Activated naive CD8-positive, alpha-beta T cell treated with anti-CD3 and anti-CD28 coated beads, Interleukin-2, amount 50 U/mL, for 24 hours (primary cell): ENCODE data around the gene PEF1.

Experiments
- ATAC-seq: fragments of 150-1000 bp; cut with Tn5 transposase; one replicate; pipeline ENCODE4 v1.10.0; 2021
- DNase-seq: peaks from one replicate; pipeline ENCODE4 v3.0.0; 2021
- H3K27ac Mint-ChIP-seq: one replicate; pipeline ENCODE4 v1.8.0; 2021; ENCODE audit warnings: mild to moderate bottlenecking, mixed read lengths
- H3K27me3 Mint-ChIP-seq: one replicate; pipeline ENCODE4 v1.8.0; 2021; ENCODE audit warnings: mixed read lengths
- H3K36me3 Mint-ChIP-seq: one replicate; pipeline ENCODE4 v1.8.0; 2021; ENCODE audit warnings: low read depth, mixed read lengths
- H3K4me1 Mint-ChIP-seq: one replicate; pipeline ENCODE4 v1.8.0; 2021; ENCODE audit warnings: mixed read lengths
- H3K4me3 Mint-ChIP-seq: one replicate; pipeline ENCODE4 v1.8.0; 2021; ENCODE audit warnings: mild to moderate bottlenecking, moderate library complexity, mixed read lengths
- H3K9me3 Mint-ChIP-seq: one replicate; pipeline ENCODE4 v1.8.0; 2021; ENCODE audit warnings: mixed read lengths

PEF1 gene, protein sequence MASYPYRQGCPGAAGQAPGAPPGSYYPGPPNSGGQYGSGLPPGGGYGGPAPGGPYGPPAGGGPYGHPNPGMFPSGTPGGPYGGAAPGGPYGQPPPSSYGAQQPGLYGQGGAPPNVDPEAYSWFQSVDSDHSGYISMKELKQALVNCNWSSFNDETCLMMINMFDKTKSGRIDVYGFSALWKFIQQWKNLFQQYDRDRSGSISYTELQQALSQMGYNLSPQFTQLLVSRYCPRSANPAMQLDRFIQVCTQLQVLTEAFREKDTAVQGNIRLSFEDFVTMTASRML

DNA sequence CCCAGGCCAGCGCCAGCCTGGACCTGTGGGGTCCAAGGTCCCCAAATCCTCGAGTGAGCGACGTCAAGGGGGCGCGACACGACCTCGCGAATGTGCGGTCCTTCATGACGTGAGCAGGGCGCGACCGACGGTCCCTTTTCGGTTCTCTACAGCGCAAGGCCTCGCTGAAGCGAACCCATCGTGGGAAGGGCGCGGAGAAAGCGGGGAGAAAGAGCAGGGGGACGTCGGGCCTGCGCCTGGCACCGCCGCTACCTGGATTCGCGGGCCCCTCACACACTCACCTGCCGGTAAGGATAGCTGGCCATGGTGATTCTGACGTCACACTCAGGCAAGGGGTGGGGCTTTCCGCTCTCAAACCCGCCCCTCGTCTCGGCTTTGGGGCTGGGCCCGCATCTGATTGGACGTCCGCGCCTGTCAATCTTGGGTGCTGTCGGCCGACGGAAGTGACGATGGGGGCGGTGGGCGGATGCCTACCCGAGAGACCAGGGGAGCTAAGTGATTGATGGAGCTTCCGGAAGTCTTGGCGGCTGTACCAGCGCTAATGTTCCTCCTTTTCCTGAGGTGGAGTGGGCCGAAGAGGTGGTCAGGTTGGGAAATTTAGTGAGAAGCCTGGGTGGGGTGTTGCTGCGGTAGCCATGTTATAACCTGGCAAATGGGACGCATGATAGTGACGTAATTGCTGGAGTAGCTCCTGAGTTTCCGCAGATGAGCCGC lies at the start of gene PEF1:
PEF1 (minus strand) TSS at position 317 of the 714 bp plus-strand sequence; CDS start at position 305, 12 bp downstream.
- peak within 1 kb of the TSS; percentile 94 for H3K4me3 Mint-ChIP-seq
- peak; percentile 99 for DNase-seq
- no peaks in the 10 kb centered on the region for H3K27me3 Mint-ChIP-seq
- H3K27ac Mint-ChIP-seq, result peak within 1 kb of the TSS; percentile 99
- H3K36me3 Mint-ChIP-seq, result no peaks in the 10 kb centered on the region
- ATAC-seq, result peak; percentile 89
- H3K4me1 Mint-ChIP-seq, result peaks cover 25% of the 10 kb centered on the region
- no peaks in the 10 kb centered on the region for H3K9me3 Mint-ChIP-seq

DNA sequence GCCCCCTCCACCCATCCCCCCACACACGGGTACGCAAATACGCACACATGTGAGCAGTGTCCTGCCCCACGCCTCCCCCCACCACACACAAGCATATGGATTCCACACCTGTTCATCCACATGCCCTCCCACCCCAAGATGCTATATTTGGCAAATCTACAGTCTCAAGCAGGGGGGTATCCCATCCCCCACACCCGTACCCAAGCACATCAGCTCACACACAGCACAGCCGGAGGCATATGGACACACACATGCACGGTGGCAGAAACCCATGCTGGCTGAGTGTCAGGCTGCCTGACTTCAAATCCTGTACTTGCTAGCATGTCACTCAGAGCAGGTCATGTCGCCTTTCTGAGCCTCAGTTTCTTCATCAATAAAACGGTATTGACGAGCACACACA lies 48.6 kb upstream of the PEF1 start:
- Mint-ChIP-seq H3K4me1 (no peaks in the 10 kb centered on the region), H3K27me3 (no peaks in the 10 kb centered on the region), H3K27ac (no peak overlapping the region), H3K4me3 (no peak overlapping the region), H3K9me3 (no peaks in the 10 kb centered on the region), H3K36me3 (no peaks in the 10 kb centered on the region)
- DNase-seq (no peak), ATAC-seq (no peak)

DNA sequence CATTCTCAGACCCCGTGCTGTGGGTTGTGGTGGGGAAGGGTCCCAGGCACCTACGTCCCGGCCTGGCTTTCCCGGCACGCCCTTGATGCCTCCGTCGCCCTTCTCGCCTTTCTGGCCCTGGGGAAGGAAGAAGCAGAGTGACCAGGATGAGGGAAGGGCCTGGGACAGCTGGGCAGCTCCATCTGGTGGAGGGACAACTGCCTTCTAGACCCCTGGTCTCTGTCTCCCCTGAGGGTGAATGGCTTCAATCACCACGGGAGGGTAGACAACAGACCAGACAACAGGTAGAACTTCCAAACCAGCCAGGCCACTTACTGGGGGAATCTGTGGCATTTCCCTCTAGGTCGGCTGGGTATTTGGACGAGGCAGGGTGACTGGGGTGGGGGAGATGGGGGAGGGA lies 47.3 kb upstream of the PEF1 start:
- no peak for ATAC-seq
- no peaks in the 10 kb centered on the region for H3K36me3 Mint-ChIP-seq
- no peaks in the 10 kb centered on the region for H3K27me3 Mint-ChIP-seq
- no peaks in the 10 kb centered on the region for H3K4me1 Mint-ChIP-seq
- no peak for DNase-seq
- no peak overlapping the region for H3K27ac Mint-ChIP-seq
- H3K9me3 Mint-ChIP-seq, result no peaks in the 10 kb centered on the region
- H3K4me3 Mint-ChIP-seq, result no peak overlapping the region

DNA sequence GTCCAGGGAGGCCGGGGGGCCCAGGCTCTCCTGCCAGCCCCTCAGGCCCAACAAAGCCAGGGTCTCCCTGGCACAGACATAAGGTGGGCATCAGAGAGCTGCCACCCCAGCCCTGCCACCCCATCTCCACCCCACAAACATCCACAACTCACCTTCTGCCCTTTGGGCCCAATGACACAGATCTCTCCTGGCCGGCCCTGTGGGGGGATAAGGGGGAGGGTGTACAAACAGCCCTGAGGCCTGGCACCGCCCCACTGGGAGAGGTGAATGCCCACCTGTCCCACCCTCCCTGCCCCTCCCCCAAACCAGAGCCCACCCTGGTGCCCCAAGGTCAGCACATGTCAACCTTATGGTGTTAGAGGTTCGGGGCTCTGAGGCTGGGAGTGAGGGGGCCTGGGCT lies 46.8 kb upstream of the PEF1 start:
- DNase-seq (no peak), ATAC-seq (no peak)
- Mint-ChIP-seq H3K27ac (no peak overlapping the region), H3K4me3 (no peak overlapping the region), H3K9me3 (no peaks in the 10 kb centered on the region), H3K4me1 (no peaks in the 10 kb centered on the region), H3K36me3 (no peaks in the 10 kb centered on the region), H3K27me3 (peaks cover 2% of the 10 kb centered on the region)

DNA sequence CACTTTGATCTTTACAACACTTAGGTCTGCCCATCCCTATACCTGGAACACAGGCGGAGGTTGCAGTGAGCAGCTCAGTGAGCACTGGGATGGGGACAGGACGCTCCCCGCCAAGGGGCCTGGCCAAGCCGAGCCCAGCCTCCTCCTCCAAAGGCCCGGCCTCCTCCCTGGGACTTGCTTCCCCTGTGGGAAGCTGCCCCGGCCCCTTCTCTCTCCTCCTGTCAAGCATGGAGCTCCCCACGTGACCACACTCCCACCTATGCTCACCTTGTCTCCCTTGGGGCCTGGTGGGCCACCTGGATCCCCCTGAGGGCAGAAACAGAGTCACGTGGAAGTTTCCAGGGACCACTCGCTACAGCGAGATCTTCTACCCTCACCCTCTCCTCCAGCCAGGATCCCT lies 46.2 kb upstream of the PEF1 start:
- DNase-seq (no peak), ATAC-seq (no peak)
- H3K36me3 Mint-ChIP-seq, result no peaks in the 10 kb centered on the region
- H3K4me1 Mint-ChIP-seq, result no peaks in the 10 kb centered on the region
- H3K4me3 Mint-ChIP-seq, result no peak overlapping the region
- no peaks in the 10 kb centered on the region for H3K9me3 Mint-ChIP-seq
- no peak overlapping the region for H3K27ac Mint-ChIP-seq
- H3K27me3 Mint-ChIP-seq, result peaks cover 2% of the 10 kb centered on the region

DNA sequence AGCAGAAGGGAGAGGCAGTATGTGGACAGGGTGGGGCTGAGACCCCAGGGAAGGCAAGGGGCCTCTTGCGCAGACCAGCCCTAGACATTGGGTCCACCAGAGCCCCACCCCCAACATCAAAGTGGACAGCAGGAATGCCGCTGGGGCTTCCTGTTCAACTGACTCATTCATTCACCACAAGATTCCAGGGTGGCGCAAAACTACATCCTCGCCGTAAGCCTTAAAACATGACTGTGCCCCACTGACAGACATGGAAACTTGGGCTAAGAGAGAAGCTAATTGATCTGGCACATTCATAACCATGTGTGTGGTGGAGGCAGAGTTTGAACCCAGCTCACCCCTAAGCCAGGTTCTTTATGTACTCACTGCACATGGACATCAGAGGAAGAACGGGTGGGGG lies 45.2 kb upstream of the PEF1 start:
- Mint-ChIP-seq H3K4me3 (no peak overlapping the region), H3K4me1 (no peaks in the 10 kb centered on the region), H3K9me3 (no peaks in the 10 kb centered on the region), H3K27ac (no peak overlapping the region), H3K27me3 (peaks cover 5% of the 10 kb centered on the region), H3K36me3 (no peaks in the 10 kb centered on the region)
- no peak for ATAC-seq
- no peak for DNase-seq

DNA sequence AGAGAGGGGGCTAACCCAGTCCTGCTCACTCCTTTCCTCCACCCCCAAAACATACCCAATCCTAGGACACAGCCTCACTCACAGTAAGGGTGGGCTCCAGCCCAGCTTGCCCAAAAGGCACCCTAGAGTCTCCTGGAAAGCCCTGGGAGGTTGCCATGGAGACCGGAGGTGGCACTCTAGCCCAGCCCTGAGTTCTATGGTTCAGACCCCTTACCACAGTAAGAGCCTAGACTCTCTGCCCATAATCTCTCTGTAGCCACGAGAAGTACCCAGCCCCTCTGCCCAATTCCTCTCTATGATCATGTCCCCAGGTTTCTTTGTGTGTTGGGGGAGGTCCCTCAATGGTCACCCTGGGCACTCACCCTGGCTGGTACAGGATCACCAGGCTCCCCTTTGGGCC lies 44.7 kb upstream of the PEF1 start:
- Mint-ChIP-seq H3K9me3 (no peaks in the 10 kb centered on the region), H3K36me3 (no peaks in the 10 kb centered on the region), H3K27me3 (peaks cover 5% of the 10 kb centered on the region), H3K27ac (no peak overlapping the region), H3K4me1 (no peaks in the 10 kb centered on the region), H3K4me3 (no peak overlapping the region)
- DNase-seq (no peak), ATAC-seq (no peak)

DNA sequence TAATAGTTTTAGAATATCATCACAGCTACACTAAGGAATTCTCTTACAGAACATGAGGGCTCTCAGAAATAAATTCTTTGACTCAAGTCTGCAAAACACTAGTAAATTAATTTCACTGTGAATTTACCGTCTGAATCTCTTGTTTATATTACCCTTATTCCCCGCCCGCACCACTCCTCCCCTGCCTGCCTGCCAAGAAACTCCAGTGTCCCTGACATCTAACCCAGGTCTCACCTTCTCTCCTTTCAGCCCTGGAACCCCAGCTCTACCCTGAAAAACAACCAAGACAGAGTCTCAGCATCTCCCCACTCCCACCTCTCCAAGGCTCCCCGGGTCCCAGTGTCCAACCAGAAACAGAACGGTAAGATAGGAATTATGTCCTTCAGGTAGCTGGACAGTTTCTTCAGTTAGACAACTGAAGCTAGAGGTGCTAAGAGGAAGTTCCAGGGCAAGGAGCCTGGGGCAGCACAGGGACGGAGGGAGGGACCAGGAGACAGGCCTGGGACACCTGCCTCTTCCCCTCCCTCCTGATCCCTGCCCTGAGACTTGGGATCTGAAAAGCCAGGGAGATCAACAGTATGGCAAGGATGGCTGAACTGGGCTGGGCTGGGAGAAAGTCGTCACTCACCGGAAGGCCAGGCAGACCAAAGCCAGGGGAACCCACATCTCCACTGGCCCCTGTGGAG lies 43.7 kb upstream of the PEF1 start:
- H3K4me3 Mint-ChIP-seq, result no peak overlapping the region
- ATAC-seq (no peak), DNase-seq (no peak)
- no peaks in the 10 kb centered on the region for H3K4me1 Mint-ChIP-seq
- no peaks in the 10 kb centered on the region for H3K9me3 Mint-ChIP-seq
- H3K36me3 Mint-ChIP-seq, result no peaks in the 10 kb centered on the region
- H3K27ac Mint-ChIP-seq, result no peak overlapping the region
- peaks cover 5% of the 10 kb centered on the region for H3K27me3 Mint-ChIP-seq

DNA sequence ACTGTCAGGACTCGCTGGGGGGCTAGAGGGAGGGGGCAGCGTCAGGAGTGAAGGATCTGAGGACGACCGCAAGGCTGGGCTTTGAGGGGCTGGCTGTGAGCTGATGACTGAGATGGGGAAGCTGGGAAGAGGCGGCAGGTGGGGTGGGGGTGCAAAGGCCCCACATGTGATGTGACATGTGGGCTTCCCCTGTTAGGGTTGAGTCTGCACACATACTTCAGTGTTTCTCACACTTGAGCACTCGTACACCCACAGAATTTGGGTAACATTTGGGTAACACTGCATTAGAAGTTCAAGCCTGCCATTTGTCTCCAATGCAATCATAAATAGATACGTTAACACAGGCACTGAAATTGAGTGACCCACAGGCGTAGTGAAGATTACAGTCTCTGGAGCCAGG lies 42.9 kb upstream of the PEF1 start:
- H3K27ac Mint-ChIP-seq, result no peak overlapping the region
- peaks cover 5% of the 10 kb centered on the region for H3K27me3 Mint-ChIP-seq
- no peak for DNase-seq

DNA sequence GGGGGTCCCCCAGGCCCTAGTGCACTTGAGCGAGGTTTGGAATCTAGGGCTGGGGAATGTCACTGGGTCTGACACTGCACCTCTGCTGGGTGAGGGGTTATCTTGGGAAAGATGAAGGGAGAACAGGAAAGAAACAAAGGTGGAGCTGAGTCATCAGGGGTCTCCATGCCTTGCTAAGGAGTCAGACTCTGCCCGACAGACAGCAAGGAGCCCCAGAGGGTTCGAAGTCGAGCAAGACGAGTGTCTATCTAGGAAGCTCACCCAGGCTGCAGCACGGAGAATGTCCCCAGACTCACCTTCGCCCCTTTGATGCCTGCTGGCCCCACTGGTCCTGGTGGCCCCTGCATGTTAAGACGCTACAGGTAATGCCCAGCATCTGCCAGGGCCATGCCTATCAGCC lies 41.1 kb upstream of the PEF1 start:
- no peak for DNase-seq
- Mint-ChIP-seq H3K4me1 (no peaks in the 10 kb centered on the region), H3K9me3 (no peaks in the 10 kb centered on the region), H3K27ac (no peak overlapping the region), H3K27me3 (peaks cover 5% of the 10 kb centered on the region), H3K36me3 (no peaks in the 10 kb centered on the region), H3K4me3 (no peak overlapping the region)
- ATAC-seq, result no peak

More for the DNA sequence above, 42.9 kb upstream of the PEF1 start:
- H3K4me3 Mint-ChIP-seq, result no peak overlapping the region
- no peaks in the 10 kb centered on the region for H3K9me3 Mint-ChIP-seq
- H3K36me3 Mint-ChIP-seq, result no peaks in the 10 kb centered on the region
- no peak for ATAC-seq
- H3K4me1 Mint-ChIP-seq, result no peaks in the 10 kb centered on the region

DNA sequence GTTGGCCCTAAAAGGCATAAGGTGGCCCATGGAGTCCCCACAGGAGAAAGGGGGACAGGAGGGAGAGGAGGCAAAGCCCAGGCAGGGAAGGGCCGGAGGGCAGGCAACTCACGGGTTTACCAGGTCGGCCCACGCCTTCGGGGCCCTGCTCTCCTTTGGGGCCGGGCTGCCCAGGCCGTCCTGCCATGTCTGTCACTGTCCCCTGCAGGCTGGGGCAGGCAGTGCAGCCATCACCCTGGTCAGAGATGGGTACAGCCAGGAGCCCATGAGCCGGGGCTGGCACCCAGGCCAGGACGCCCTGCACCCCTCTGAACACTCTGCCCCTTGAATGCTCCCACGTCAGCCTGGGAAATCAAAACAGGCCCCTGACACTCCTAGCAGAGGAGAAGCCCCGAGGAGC lies 39.3 kb upstream of the PEF1 start:
- Mint-ChIP-seq H3K9me3 (no peaks in the 10 kb centered on the region), H3K27ac (no peak overlapping the region), H3K4me1 (no peaks in the 10 kb centered on the region), H3K27me3 (peaks cover 5% of the 10 kb centered on the region), H3K36me3 (no peaks in the 10 kb centered on the region), H3K4me3 (no peak overlapping the region)
- no peak for ATAC-seq
- no peak for DNase-seq

DNA sequence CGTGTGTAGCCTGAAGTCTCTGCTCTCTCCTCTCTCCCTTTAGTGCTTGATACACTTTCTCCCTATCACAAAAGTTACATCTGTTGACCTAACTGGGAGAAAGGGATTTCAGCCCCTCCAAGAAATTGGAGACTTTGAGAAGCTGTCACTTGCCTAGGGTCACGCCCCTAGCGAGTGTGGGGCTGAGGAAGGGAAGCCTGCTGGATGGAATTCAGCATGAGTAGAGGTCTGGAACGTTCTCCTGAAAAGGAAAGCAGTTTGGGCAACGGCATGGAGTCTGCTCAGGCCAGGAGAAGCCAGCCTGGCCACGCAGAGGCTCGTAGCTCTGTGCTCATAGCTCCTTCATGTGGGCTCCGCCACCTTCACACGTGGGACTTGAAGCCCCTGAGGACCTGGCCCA lies 36.7 kb upstream of the PEF1 start:
- ATAC-seq, result no peak
- H3K9me3 Mint-ChIP-seq, result no peaks in the 10 kb centered on the region

DNA sequence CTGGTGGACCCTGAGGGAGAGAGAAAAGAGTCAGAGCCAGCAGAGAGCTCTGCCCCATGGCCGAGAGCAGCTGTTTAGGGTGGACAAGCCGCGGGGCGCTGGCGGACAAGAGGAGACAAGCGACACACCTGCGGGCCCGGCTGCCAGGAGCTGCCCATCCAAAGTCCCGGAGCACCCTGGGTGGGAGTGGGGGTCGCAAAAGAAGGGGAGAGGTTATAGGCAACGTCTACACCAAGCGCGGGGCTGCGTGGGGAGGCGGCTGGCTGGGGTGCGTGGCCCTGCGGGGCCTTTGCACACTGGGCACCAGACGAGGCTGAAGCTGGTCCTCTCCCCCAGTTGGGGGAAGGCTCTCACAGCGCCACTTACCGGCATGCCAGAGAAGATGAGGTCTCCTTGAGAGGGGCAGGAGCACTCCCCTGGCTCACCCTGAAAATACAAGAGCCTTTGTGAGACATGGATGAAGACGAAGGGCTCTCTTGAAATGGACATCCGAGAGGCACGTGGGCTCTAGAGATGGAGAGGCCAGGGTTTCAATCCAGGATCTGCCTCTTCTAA lies 35.1 kb upstream of the PEF1 start:
- Mint-ChIP-seq H3K27ac (no peak overlapping the region), H3K4me3 (no peak overlapping the region), H3K27me3 (peaks cover 2% of the 10 kb centered on the region), H3K4me1 (no peaks in the 10 kb centered on the region), H3K36me3 (no peaks in the 10 kb centered on the region), H3K9me3 (no peaks in the 10 kb centered on the region)
- ATAC-seq, result no peak
- no peak for DNase-seq

More for the DNA sequence above, 36.7 kb upstream of the PEF1 start:
- no peak overlapping the region for H3K4me3 Mint-ChIP-seq
- DNase-seq, result no peak
- H3K27me3 Mint-ChIP-seq, result peaks cover 3% of the 10 kb centered on the region
- H3K4me1 Mint-ChIP-seq, result no peaks in the 10 kb centered on the region
- H3K27ac Mint-ChIP-seq, result no peak overlapping the region
- H3K36me3 Mint-ChIP-seq, result no peaks in the 10 kb centered on the region

DNA sequence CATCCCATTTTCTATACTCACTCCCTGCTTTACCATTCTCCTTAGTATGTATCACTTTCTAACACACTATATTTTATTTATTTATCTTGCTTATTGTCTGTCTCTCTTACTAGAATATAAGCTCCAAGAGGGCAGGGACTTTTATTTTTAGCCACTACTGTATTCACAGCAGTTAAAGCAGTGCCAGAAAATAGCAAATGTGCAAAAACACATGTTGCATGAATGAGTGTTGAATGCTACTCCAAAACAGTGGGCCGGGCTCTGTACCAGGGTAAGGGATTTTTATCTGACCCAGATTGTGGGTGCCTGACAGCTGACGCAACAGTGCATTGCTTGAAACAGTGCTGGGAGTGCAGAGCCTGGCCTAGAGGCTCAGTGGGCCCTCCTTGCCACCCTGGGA lies 34.4 kb upstream of the PEF1 start:
- DNase-seq, result no peak
- ATAC-seq, result no peak
- no peak overlapping the region for H3K27ac Mint-ChIP-seq
- H3K4me3 Mint-ChIP-seq, result no peak overlapping the region
- H3K9me3 Mint-ChIP-seq, result no peaks in the 10 kb centered on the region
- H3K4me1 Mint-ChIP-seq, result no peaks in the 10 kb centered on the region
- H3K36me3 Mint-ChIP-seq, result no peaks in the 10 kb centered on the region
- H3K27me3 Mint-ChIP-seq, result peaks cover 2% of the 10 kb centered on the region

DNA sequence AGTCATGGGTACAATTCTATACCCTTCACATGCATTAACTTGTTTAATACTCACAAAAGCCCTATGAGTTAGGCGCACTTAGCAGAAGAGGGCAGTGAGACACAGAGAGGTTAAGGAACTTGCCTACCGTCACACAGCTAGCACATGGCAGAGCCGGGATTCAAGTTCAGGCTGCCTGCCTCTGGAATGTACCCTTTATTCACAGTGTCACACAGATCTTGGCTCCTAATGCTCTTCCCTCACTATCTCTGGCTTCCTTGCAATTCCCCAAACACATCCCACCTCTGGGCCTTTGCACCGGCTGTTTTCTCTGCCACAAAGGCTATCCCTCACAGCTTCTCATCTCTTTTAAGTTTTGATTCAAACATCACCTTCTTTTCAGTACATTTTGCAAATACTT lies 34.0 kb upstream of the PEF1 start:
- no peak overlapping the region for H3K4me3 Mint-ChIP-seq
- no peaks in the 10 kb centered on the region for H3K4me1 Mint-ChIP-seq
- H3K36me3 Mint-ChIP-seq, result no peaks in the 10 kb centered on the region
- no peaks in the 10 kb centered on the region for H3K9me3 Mint-ChIP-seq
- H3K27me3 Mint-ChIP-seq, result peaks cover 2% of the 10 kb centered on the region
- no peak overlapping the region for H3K27ac Mint-ChIP-seq
- DNase-seq (no peak), ATAC-seq (no peak)
